ENCODE results near the gene NPRL2. TPM values are rescaled to one million over a fixed set of nuclear protein-coding genes. Genes with fewer than 3 reads are reported as not detected.
A peak's percentile ranks its signal among the peaks of the same experiment; 100 is the strongest.

Gene NPRL2
- total and polyA plus RNA-seq, 2 of the 13 experiments (the other 11 are each of a cell fraction or from before 2014, with no cell fraction given) = 30.6 to 51.4 TPM

GRCh38 chr3:50350527-50351322 is at the start of gene NPRL2, which contains the start of gene CYB561D2 (continued):
- TF ChIP-seq ZBTB33 (CRISPR knock-in tag; IDR thresholded peaks at IDR 0.05) (no peak; the same call in 1 of the 2 replicates), ZSCAN25 (CRISPR knock-in tag; IDR thresholded peaks at IDR 0.05) (peak; percentile 66), LCORL (IDR thresholded peaks at IDR 0.05) (no peak), LCORL (CRISPR knock-in tag; IDR thresholded peaks at IDR 0.05) (peak; percentile 77), KMT2B (CRISPR knock-in tag; IDR thresholded peaks at IDR 0.05) (peak; percentile 91), XBP1 (CRISPR knock-in tag; IDR thresholded peaks at IDR 0.05) (peak; percentile 71), ZNF282 (IDR thresholded peaks at IDR 0.05; ENCODE audit: partially characterized antibody) (no peak), ZSCAN31 (CRISPR knock-in tag; IDR thresholded peaks at IDR 0.05; ENCODE audit: low read depth) (peak; percentile 95), KLF6 (CRISPR knock-in tag; IDR thresholded peaks at IDR 0.05) (peak; percentile 97), SAFB2 (CRISPR knock-in tag; IDR thresholded peaks at IDR 0.05; ENCODE audit: borderline replicate concordance, low read depth) (peak; percentile 63; the same call in 1 of the 2 replicates), ZNF337 (CRISPR knock-in tag; IDR thresholded peaks at IDR 0.05; ENCODE audit: borderline replicate concordance, low read depth) (peak; percentile 70; the same call in 1 of the 2 replicates), GMEB2 (CRISPR knock-in tag; IDR thresholded peaks at IDR 0.05; ENCODE audit: low read depth) (peak; percentile 83), ZNF513 (CRISPR knock-in tag; conservative IDR thresholded peaks at IDR 0.05) (peak; percentile 26; the same call in 1 of the 2 replicates), CENPX (CRISPR knock-in tag; IDR thresholded peaks at IDR 0.05) (no peak), ZNF572 (CRISPR knock-in tag; IDR thresholded peaks at IDR 0.05) (0 out of 2 replicates have a peak, but pooled peaks have one; percentile 90), ZNF678 (CRISPR knock-in tag; IDR thresholded peaks at IDR 0.05) (peak; percentile 61; the same call in 1 of the 2 replicates), GZF1 (CRISPR knock-in tag; IDR thresholded peaks at IDR 0.05) (peak; percentile 88), ZNF143 (CRISPR knock-in tag; IDR thresholded peaks at IDR 0.05) (peak; percentile 100), ZNF414 (CRISPR knock-in tag; IDR thresholded peaks at IDR 0.05) (peak; percentile 94), NAIF1 (CRISPR knock-in tag; IDR thresholded peaks at IDR 0.05; ENCODE audit: borderline replicate concordance) (peak; percentile 53; the same call in 1 of the 2 replicates), SIX1 (CRISPR knock-in tag; IDR thresholded peaks at IDR 0.05; ENCODE audit: borderline replicate concordance) (no peak), PAF1 (CRISPR knock-in tag; IDR thresholded peaks at IDR 0.05) (no peak), ZEB1 (IDR thresholded peaks at IDR 0.05; ENCODE audit: insufficient replicate concordance, low read depth) (no peak), ZNF382 (CRISPR knock-in tag; IDR thresholded peaks at IDR 0.05; ENCODE audit: borderline replicate concordance) (no peak), AHR (CRISPR knock-in tag; IDR thresholded peaks at IDR 0.05) (peak; percentile 97), ASH2L (IDR thresholded peaks at IDR 0.05; ENCODE audit: insufficient read length, low read depth, low read length) (peak; percentile 88)

Measured in HepG2 (cell line).